Measurements from ENCODE around the gene LSS. TPM values are rescaled to one million over a fixed set of nuclear protein-coding genes. Genes with fewer than 3 reads are reported as not detected.

The LSS gene
- total and polyA plus RNA-seq, 10 of the 15 experiments (the other 5 are each of a cell fraction or from before 2014, with no cell fraction given), result 2.9 to 82.4 (median 27.5) TPM

DNA sequence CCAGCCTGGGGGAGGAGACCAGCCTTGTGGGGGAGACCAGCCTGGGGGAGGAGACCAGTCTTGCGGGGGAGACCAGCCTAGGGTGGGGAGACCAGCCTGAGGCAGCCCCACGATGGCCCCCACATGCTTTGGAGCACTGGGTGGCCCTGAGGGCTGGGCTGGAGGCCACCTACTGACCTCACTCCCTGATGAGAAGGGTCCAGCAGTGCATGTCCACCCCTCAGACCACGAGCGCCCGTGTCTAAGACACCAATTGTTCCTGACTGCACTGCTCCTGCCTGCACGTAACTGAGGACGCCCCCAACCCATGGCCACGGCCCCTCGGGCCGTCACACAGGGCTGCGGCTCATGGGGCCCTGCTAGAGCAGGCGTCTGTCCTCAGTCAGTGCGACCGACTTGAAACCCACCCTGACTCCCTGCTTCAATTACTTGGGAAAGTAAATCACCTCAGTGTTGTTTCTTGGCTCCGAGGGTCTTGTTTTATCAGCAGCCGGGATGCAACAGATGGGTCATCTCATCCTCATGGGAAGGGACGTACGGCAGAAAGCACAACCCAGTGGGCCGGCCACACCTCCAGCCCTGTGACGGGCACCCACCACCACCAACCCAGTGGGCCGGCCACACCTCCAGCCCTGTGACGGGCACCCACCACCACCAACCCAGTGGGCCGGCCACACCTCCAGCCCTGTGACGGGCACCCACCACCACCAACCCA is 44.5 kb downstream of the LSS start, which contains the start of gene SPATC1L:
SPATC1L (minus strand) TSS at position 550 of the 715 bp plus-strand sequence. CDS start 1,643 bp downstream, outside the sequence.
- DNase-seq (ENCODE audit: low read depth, low spot score), result peak; percentile 39
- H2AFZ ChIP-seq (ENCODE audit: control insufficient read depth, low read depth, low read length), result peak within 1 kb of the TSS; percentile 99
- no peaks in the 10 kb centered on the region for H4K20me1 ChIP-seq (ENCODE audit: control insufficient read depth, insufficient read depth)
- peak within 1 kb of the TSS; percentile 99 for H3K4me3 ChIP-seq
- POLR2A ChIA-PET, result no interaction called here
- SMC1A ChIA-PET (ENCODE audit: uncharacterized antibody, unreplicated experiment), result no interaction called here
- no TSS peak for BruUV-seq (replicated peaks)
- CTCF ChIA-PET, result no interaction called here
- peak; percentile 80 for FAIRE-seq
- intact Hi-C loops (cut with micrococcal nuclease; ENCODE audit: unreplicated experiment), result no loop called here
- H3K27ac ChIP-seq (ENCODE audit: control insufficient read depth, insufficient read depth), result peak within 1 kb of the TSS; percentile 58
- 2% methylated on average over 20 of the region's 24 CpGs for WGBS (ENCODE audit: insufficient coverage, insufficient replicate concordance, low lambda C conversion rate, missing lambda C conversion rate)
- RAD21 ChIA-PET (ENCODE audit: unreplicated experiment), result no interaction called here
- peak within 1 kb of the TSS; percentile 95 for H3K4me2 ChIP-seq (ENCODE audit: control insufficient read depth, insufficient read depth)
- no peaks in the 10 kb centered on the region; the same call in 1 of the 2 replicates for H3K4me1 ChIP-seq (ENCODE audit: control insufficient read depth, insufficient read depth, low read length)
- H3K27me3 ChIP-seq (replicated peaks in 1 of 2; ENCODE audit: control insufficient read depth in 2 of 2, insufficient read depth in 2 of 2, low read length in 1 of 2), result no peaks in the 10 kb centered on the region
- in situ Hi-C loops (cut with MboI), result no loop called here
- H3K36me3 ChIP-seq (ENCODE audit: control insufficient read depth in 2 of 2, insufficient read depth in 2 of 2, low read length in 1 of 2), result peaks cover 0 to 3% of the 10 kb centered on the region in 2 experiments; a peak in 1 of 4 replicates
- peak; percentile 93 for ATAC-seq
- H3K9ac ChIP-seq (ENCODE audit: control insufficient read depth, insufficient read depth, low read length), result peak within 1 kb of the TSS; percentile 80; the same call in 1 of the 2 replicates
- no peaks in the 10 kb centered on the region for H3K9me3 ChIP-seq (replicated peaks; ENCODE audit: control insufficient read depth, insufficient read depth, low read length)
- H3K79me2 ChIP-seq (ENCODE audit: control insufficient read depth, insufficient read depth, low read length), result no peaks in the 10 kb centered on the region
- TF ChIP-seq GATAD2B (conservative IDR thresholded peaks at IDR 0.05; ENCODE audit: low read depth) (0 out of 2 replicates have a peak, but pooled peaks have one; percentile 29), BACH1 (IDR thresholded peaks at IDR 0.05; ENCODE audit: borderline replicate concordance) (no peak), GABPA (IDR thresholded peaks at IDR 0.05; ENCODE audit: low read depth) (no peak), NFYB (IDR thresholded peaks at IDR 0.05; ENCODE audit: insufficient read depth, low read depth, low read length) (peak; percentile 86; the same call in 1 of the 2 replicates), CREM (IDR thresholded peaks at IDR 0.05; ENCODE audit: low read depth) (peak; percentile 10; the same call in 1 of the 2 replicates), SIX5 (IDR thresholded peaks at IDR 0.05; ENCODE audit: low read depth, low read length, severe bottlenecking) (no peak), RFX5 (IDR thresholded peaks at IDR 0.05; ENCODE audit: low read depth, low read length) (no peak), RAD21 (IDR thresholded peaks at IDR 0.05; ENCODE audit: insufficient read depth, low read depth, low read length) (no peak), CHD4 (IDR thresholded peaks at IDR 0.05) (no peak), SRF (IDR thresholded peaks at IDR 0.05; ENCODE audit: low read depth in 2 of 2, low read length in 2 of 2) (no peak), WRNIP1 (IDR thresholded peaks at IDR 0.05; ENCODE audit: borderline replicate concordance, low read depth, low read length) (no peak), DPF2 (IDR thresholded peaks at IDR 0.05) (0 out of 2 replicates have a peak, but pooled peaks have one; percentile 40), CEBPB (IDR thresholded peaks at IDR 0.05; ENCODE audit: borderline replicate concordance in 1 of 2, low read depth in 2 of 2, low read length in 2 of 2) (no peak), NBN (IDR thresholded peaks at IDR 0.05) (no peak), TARDBP (IDR thresholded peaks at IDR 0.05; ENCODE audit: borderline replicate concordance) (no peak), CEBPZ (IDR thresholded peaks at IDR 0.05; ENCODE audit: low read depth, low read length) (peak; percentile 92), FOXM1 (IDR thresholded peaks at IDR 0.05; ENCODE audit: low read depth, low read length) (no peak), PKNOX1 (IDR thresholded peaks at IDR 0.05) (peak; percentile 94)
- TF ChIP-seq, protein P1, sequence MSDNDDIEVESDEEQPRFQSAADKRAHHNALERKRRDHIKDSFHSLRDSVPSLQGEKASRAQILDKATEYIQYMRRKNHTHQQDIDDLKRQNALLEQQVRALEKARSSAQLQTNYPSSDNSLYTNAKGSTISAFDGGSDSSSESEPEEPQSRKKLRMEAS (IDR thresholded peaks at IDR 0.05; ENCODE audit: low read depth, low read length), result no peak
- TF ChIP-seq, protein P2, sequence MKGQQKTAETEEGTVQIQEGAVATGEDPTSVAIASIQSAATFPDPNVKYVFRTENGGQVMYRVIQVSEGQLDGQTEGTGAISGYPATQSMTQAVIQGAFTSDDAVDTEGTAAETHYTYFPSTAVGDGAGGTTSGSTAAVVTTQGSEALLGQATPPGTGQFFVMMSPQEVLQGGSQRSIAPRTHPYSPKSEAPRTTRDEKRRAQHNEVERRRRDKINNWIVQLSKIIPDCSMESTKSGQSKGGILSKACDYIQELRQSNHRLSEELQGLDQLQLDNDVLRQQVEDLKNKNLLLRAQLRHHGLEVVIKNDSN (IDR thresholded peaks at IDR 0.05; ENCODE audit: borderline replicate concordance, extremely low read length, insufficient read depth, low read depth, low read length), result no peak

All from GM12878 (cell line).